ENCODE data around the gene DNAAF8.

The DNAAF8 gene

GRCh38 chr16:4754865-4755264 is 20.5 kb downstream of the DNAAF8 start:
- no peak overlapping the region for H3K4me3 ChIP-seq (ENCODE audit: low read length)
- DNase-seq (ENCODE audit: low read depth) = no peak
- TF ChIP-seq, protein P1, sequence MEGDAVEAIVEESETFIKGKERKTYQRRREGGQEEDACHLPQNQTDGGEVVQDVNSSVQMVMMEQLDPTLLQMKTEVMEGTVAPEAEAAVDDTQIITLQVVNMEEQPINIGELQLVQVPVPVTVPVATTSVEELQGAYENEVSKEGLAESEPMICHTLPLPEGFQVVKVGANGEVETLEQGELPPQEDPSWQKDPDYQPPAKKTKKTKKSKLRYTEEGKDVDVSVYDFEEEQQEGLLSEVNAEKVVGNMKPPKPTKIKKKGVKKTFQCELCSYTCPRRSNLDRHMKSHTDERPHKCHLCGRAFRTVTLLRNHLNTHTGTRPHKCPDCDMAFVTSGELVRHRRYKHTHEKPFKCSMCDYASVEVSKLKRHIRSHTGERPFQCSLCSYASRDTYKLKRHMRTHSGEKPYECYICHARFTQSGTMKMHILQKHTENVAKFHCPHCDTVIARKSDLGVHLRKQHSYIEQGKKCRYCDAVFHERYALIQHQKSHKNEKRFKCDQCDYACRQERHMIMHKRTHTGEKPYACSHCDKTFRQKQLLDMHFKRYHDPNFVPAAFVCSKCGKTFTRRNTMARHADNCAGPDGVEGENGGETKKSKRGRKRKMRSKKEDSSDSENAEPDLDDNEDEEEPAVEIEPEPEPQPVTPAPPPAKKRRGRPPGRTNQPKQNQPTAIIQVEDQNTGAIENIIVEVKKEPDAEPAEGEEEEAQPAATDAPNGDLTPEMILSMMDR (conservative IDR thresholded peaks at IDR 0.05; ENCODE audit: low read length) = no peak

GRCh38 chr16:4755687-4756086 is 21.4 kb downstream of the DNAAF8 start:
- no peak overlapping the region for H3K4me3 ChIP-seq (ENCODE audit: low read length)
- DNase-seq (ENCODE audit: low read depth) = no peak
- TF ChIP-seq, protein P1 (conservative IDR thresholded peaks at IDR 0.05; ENCODE audit: low read length) = no peak

- H3K4me3 ChIP-seq (ENCODE audit: low read length) = no peak overlapping the region
- TF ChIP-seq, protein P1 (conservative IDR thresholded peaks at IDR 0.05; ENCODE audit: low read length) = no peak
Measured at GRCh38 chr16:4760221-4760910, 26.0 kb downstream of the DNAAF8 start.

GRCh38 chr16:4762205-4762604 is 27.9 kb downstream of the DNAAF8 start:
- TF ChIP-seq, protein P1 (conservative IDR thresholded peaks at IDR 0.05; ENCODE audit: low read length) = no peak
- H3K4me3 ChIP-seq (ENCODE audit: low read length) = no peak overlapping the region
- no peak for DNase-seq (ENCODE audit: low read depth)

More at GRCh38 chr16:4760221-4760910, 26.0 kb downstream of the DNAAF8 start:
- no peak for DNase-seq (ENCODE audit: low read depth)

GRCh38 chr16:4763791-4764190 is 29.5 kb downstream of the DNAAF8 start:
- TF ChIP-seq, protein P1 (conservative IDR thresholded peaks at IDR 0.05; ENCODE audit: low read length) = no peak
- DNase-seq (ENCODE audit: low read depth) = no peak
- H3K4me3 ChIP-seq (ENCODE audit: low read length) = no peak overlapping the region

DNA sequence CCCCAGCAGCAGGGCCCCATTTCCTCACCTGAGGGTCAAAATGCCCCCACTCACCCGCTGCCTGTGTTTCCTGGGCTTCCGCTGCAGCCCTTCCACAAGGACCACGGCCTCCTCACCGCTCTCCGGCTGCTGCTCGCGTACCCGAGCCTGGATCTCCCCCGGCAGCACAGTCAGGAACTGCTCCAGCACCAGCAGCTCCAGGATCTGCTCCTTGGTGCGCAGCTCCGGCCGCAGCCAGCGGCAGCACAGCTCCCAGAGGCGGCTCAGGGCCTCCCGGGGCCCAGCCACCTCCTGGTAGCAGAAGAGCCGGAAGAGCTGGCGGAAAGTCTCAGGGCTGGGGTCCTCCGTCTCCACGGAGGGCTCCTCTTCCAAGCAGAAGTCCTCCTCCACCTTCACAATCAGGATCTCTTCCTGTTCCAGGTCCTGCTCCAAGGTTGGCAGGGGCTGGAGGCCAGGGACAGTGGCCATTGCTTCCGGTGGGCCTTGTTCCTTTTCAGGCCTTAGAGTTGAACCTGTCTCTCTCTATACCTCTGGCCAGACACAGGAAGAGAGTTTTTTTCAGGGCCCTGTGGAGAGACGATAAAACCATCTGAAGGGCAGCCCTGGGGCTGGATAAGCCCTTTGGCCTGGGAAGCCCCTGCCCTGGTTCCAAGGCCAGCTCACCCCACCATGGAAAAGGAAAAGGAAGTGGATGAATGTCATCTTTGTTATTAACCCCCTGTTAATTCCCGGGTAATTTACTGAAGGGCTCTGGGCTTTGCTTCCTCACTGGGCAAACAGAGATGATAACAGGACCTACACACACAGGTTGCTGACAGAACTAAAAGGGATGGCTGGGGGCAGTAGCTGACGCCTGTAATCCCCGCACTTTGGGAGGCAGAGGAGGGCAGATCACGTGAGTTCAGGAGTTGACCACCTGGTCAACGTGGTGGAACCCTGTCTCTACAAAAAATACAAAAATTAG is 31.5 kb downstream of the DNAAF8 start:
- no peak for DNase-seq (ENCODE audit: low read depth)
- TF ChIP-seq, protein P1 (conservative IDR thresholded peaks at IDR 0.05; ENCODE audit: low read length) = no peak
- peak overlapping the region; percentile 83 for H3K4me3 ChIP-seq (ENCODE audit: low read length)
